ENCODE results near the gene UBE2U.

The UBE2U gene

GRCh38 chr1:64200064-64200463 lies 3.4 kb upstream of the UBE2U start:
- CTCF ChIA-PET, result no interaction called here
- no peaks in the 10 kb centered on the region for H3K4me1 ChIP-seq (ENCODE audit: control insufficient read depth, insufficient read depth, low read length)
- H3K27ac ChIP-seq (ENCODE audit: extremely low read depth, low read depth, low read length), result no peak overlapping the region
- TF ChIP-seq ZNF391 (tag by site-specific recombination; IDR thresholded peaks at IDR 0.05; ENCODE audit: borderline replicate concordance, low read depth) (no peak), ZNF19 (tag by site-specific recombination; IDR thresholded peaks at IDR 0.05; ENCODE audit: low read depth) (no peak), ZNF16 (tag by site-specific recombination; IDR thresholded peaks at IDR 0.05; ENCODE audit: low read depth) (no peak), ZNF121 (tag by site-specific recombination; IDR thresholded peaks at IDR 0.05) (no peak), ZNF202 (tag by site-specific recombination; IDR thresholded peaks at IDR 0.05; ENCODE audit: borderline replicate concordance) (no peak), FEZF1 (tag by site-specific recombination; IDR thresholded peaks at IDR 0.05) (no peak), ZNF341 (tag by site-specific recombination; IDR thresholded peaks at IDR 0.05; ENCODE audit: low read depth) (no peak), PBX3 (CRISPR knock-in tag; IDR thresholded peaks at IDR 0.05) (no peak), ZNF558 (tag by site-specific recombination; IDR thresholded peaks at IDR 0.05) (no peak), MZF1 (tag by site-specific recombination; IDR thresholded peaks at IDR 0.05; ENCODE audit: borderline replicate concordance) (no peak), INSM2 (tag by site-specific recombination; IDR thresholded peaks at IDR 0.05) (no peak), ZFHX2 (tag by site-specific recombination; conservative IDR thresholded peaks at IDR 0.05) (no peak), ZNF510 (tag by site-specific recombination; IDR thresholded peaks at IDR 0.05; ENCODE audit: insufficient replicate concordance) (no peak), KLF16 (tag by site-specific recombination; IDR thresholded peaks at IDR 0.05) (no peak), ZNF354C (tag by site-specific recombination; IDR thresholded peaks at IDR 0.05; ENCODE audit: borderline replicate concordance, low read depth) (no peak), ZNF777 (tag by site-specific recombination; IDR thresholded peaks at IDR 0.05; ENCODE audit: borderline replicate concordance) (no peak), BCL11A (tag by site-specific recombination; IDR thresholded peaks at IDR 0.05; ENCODE audit: low read depth) (no peak)
- POLR2A ChIA-PET, result no interaction called here
- no peaks in the 10 kb centered on the region for H3K36me3 ChIP-seq (ENCODE audit: control insufficient read depth in 2 of 2, insufficient read depth in 1 of 2, low read length in 2 of 2)
- H3K9me3 ChIP-seq (ENCODE audit: control insufficient read depth, insufficient read depth, low read depth, low read length), result no peaks in the 10 kb centered on the region
- no peak overlapping the region for H3K4me3 ChIP-seq (ENCODE audit: low read depth, low read length)

GRCh38 chr1:64209221-64209620 lies 5.8 kb downstream of the UBE2U start:
- CTCF ChIA-PET, result interaction anchor here (1.1 kb wide), 1 partner anchor 15 kb away, joined by 3 read pairs; no protein-coding TSS in a partner anchor
- Histone ChIP-seq H3K9me3 (ENCODE audit: control insufficient read depth, insufficient read depth, low read depth, low read length) (no peaks in the 10 kb centered on the region), H3K36me3 (ENCODE audit: control insufficient read depth in 2 of 2, insufficient read depth in 1 of 2, low read length in 2 of 2) (no peaks in the 10 kb centered on the region), H3K27ac (ENCODE audit: extremely low read depth, low read depth, low read length) (no peak overlapping the region), H3K4me3 (ENCODE audit: low read depth, low read length) (no peak overlapping the region), H3K4me1 (ENCODE audit: control insufficient read depth, insufficient read depth, low read length) (no peaks in the 10 kb centered on the region)
- TF ChIP-seq ZFHX2 (tag by site-specific recombination; conservative IDR thresholded peaks at IDR 0.05), result no peak
- TF ChIP-seq FEZF1 (tag by site-specific recombination; IDR thresholded peaks at IDR 0.05), result 0 out of 2 replicates have a peak, but pooled peaks have one; percentile 8
- POLR2A ChIA-PET, result interaction anchor here (0.5 kb wide), 1 partner anchor 149 kb away, joined by 3 read pairs; no protein-coding TSS in a partner anchor

- no peaks in the 10 kb centered on the region for H3K36me3 ChIP-seq (ENCODE audit: control insufficient read depth in 2 of 2, insufficient read depth in 1 of 2, low read length in 2 of 2)
- CTCF ChIA-PET, result no interaction called here
- no peaks in the 10 kb centered on the region for H3K4me1 ChIP-seq (ENCODE audit: control insufficient read depth, insufficient read depth, low read length)
- POLR2A ChIA-PET, result no interaction called here
- no peaks in the 10 kb centered on the region for H3K9me3 ChIP-seq (ENCODE audit: control insufficient read depth, insufficient read depth, low read depth, low read length)
- no peak overlapping the region for H3K4me3 ChIP-seq (ENCODE audit: low read depth, low read length)
- H3K27ac ChIP-seq (ENCODE audit: extremely low read depth, low read depth, low read length), result no peak overlapping the region
- TF ChIP-seq KLF16 (tag by site-specific recombination; IDR thresholded peaks at IDR 0.05) (no peak), YY1 (tag by site-specific recombination; IDR thresholded peaks at IDR 0.05) (no peak), ZSCAN4 (tag by site-specific recombination; IDR thresholded peaks at IDR 0.05) (no peak), GLI4 (tag by site-specific recombination; IDR thresholded peaks at IDR 0.05) (no peak), ZNF18 (tag by site-specific recombination; IDR thresholded peaks at IDR 0.05) (no peak), ZNF701 (tag by site-specific recombination; IDR thresholded peaks at IDR 0.05) (no peak), ZNF112 (tag by site-specific recombination; IDR thresholded peaks at IDR 0.05) (no peak)
Observed at GRCh38 chr1:64212031-64212430, 8.6 kb downstream of the UBE2U start.
